Heart right ventricle (tissue), 16 donors: Measurements from ENCODE around the gene RPS6KA5. TPM values are rescaled to one million over a fixed set of nuclear protein-coding genes. Genes with fewer than 3 reads are reported as not detected.

Source experiments
- ATAC-seq, 8 donors: fragments of 200-7000 bp; cut with Tn5 transposase; one replicate each; pipeline ENCODE4 v1.9.1; 2020; ENCODE audit warnings: mild to moderate bottlenecking in 8 of 8, moderate library complexity in 8 of 8, moderate number of reproducible peaks in 1 of 8
- DNase-seq, 2 donors: peaks; one replicate each; pipeline ENCODE4 v3.0.0-alpha.2; 2020
- H3K27ac ChIP-seq, 10 donors: fragments of 200-600 bp; sonication (generic) in 2 of 10; one replicate each; pipeline versions ENCODE4 v1.5.0 to v1.8.0; 2020 to 2022; ENCODE audit warnings: mild to moderate bottlenecking in 3 of 10
- H3K27me3 ChIP-seq, 7 donors: fragments of 200-600 bp; one replicate each; pipeline ENCODE4 v1.8.0; 2021 to 2022; ENCODE audit warnings: mild to moderate bottlenecking in 2 of 7
- H3K36me3 ChIP-seq, 9 donors: fragments of 200-600 bp; sonication (generic) in 1 of 9; one replicate each; pipeline versions ENCODE4 v1.5.0 to v1.8.0; 2020 to 2022; ENCODE audit warnings: mild to moderate bottlenecking in 2 of 9
- H3K4me1 ChIP-seq, 9 donors: fragments of 200-600 bp; sonication (generic) in 1 of 9; one replicate each; pipeline versions ENCODE4 v1.5.0 to v1.8.0; 2020 to 2022; ENCODE audit warnings: mild to moderate bottlenecking in 4 of 9
- H3K4me3 ChIP-seq, 10 donors: fragments of 200-600 bp; sonication (generic) in 2 of 10; one replicate each; pipeline versions ENCODE4 v1.5.0 to v1.8.0; 2020 to 2022; ENCODE audit warnings: mild to moderate bottlenecking in 7 of 10, moderate library complexity in 2 of 10
- H3K9me3 ChIP-seq, 11 donors: fragments of 200-600 bp in 10 of 11; sonication (generic) in 2 of 11; one replicate each; pipeline versions ENCODE4 v1.5.0 to v1.8.0; 2013 to 2022; ENCODE audit warnings: mild to moderate bottlenecking in 2 of 11, control low read depth in 1 of 11, moderate library complexity in 1 of 11
- CTCF ChIP-seq, 9 donors: fragments of 200-600 bp; sonication (generic) in 2 of 9; IDR thresholded peaks; one replicate each; pipeline versions ENCODE4 v1.5.0 to v1.8.0; 2021 to 2022; ENCODE audit warnings: antibody characterized with exemption in 9 of 9, mild to moderate bottlenecking in 5 of 9, moderate library complexity in 1 of 9
- WGBS, 2 donors: extraction: QIAGEN DNeasy Blood & Tissue Kit; methylation state at CpG; one replicate each; pipeline ENCODE4 v1.1.7; 2013; ENCODE audit warnings: inconsistent platforms in 1 of 2; 5-methylcytosine and 5-hydroxymethylcytosine counted together
- intact Hi-C, 10 donors: fragments of 100-400 bp; cut with DNase I; formaldehyde crosslinking; loops; one replicate each; pipeline versions ENCODE4 v1.11.1 to v1.14.2; 2022
- polyA plus RNA-seq, 2 donors: library from polyadenylated mRNA; stranded (reverse); fragments of 200-250 nt; gene quantifications; one replicate each; pipeline ENCODE4 v1.2.3, GENCODE V29; 2013
- total RNA-seq, 10 donors: library from RNA; stranded (reverse); fragmentation: NEBNext Ultra II Directional in 3 of 10; extraction: Animal tissue kit (Norgen Biotek cat#: 25700) in 3 of 10; gene quantifications; one replicate each; pipeline versions ENCODE4 v1.2.1 to v1.2.4, GENCODE V29; 2021 to 2023
- donor health status: Arrhythmogenic right ventricular cardiomyopathy.
- donor health status: ischemic (EF 13 %, LVEDD 7.1; RV severe dilation, severe dysfunction).
- donor health status: healthy with polysubstance abuse.
- donor health status: DM: no; HTN: yes; CAD: no.
- donor health status: DM: no; HTN: no; CAD: no.
- donor health status: ischemic (EF 25% LVEDD 6.9; RV normal size, moderate dysfunction).
- donor health status: ischemic (EF 25% LVEDD 5.7; RV mildly dilated, moderate dysfunction).
- donor health status: healthy.
- donor health status: DM: yes; HTN: yes; CAD: no.
- donor health status: Ischemic cardiomyopathy.
- donor health status: ischemic (EF 35%, LVEDD 5.7; RV mildly dilated, moderate dysfunction).
- donor health status: nonischemic (EF 11% LVEDD 7.7; RV severe dilation, severe dysfunction).
- donor health status: DM: yes; HTN: yes; CAD: no.
- donor health status: PGD.
- donor health status: ischemic (EF 29% LVEDD 5.4; RV normal size, mild dysfunction).
- donor health status: nonischemic (EF 23%, LVEDD 6.1; RV moderate dilation, normal function).

Gene RPS6KA5
- total and polyA plus RNA-seq, 12 donors = 0.84 to 22.5 (median 9.2) TPM

DNA sequence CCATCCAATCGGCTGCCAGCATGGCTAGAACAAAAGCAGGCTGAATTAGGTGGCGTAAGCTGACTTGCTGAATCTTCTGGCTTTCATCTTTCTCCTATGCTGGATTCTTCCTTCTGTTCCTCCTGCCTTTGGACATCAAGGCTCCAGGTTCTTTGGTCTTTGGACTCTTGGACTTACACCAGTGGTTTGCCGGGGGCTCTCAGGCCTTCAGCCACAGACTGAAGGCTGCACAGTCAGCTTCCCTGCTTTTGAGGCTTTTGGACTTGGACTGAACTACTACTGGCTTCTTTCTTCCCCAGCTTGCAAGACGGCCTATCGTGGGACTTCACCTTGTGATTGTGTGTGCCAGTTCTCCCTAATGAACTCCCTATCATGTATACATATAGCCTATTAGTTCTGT lies 42.0 kb downstream of the RPS6KA5 start:
- Histone ChIP-seq H3K27me3 (no peaks in the 10 kb centered on the region), H3K27ac (no peak overlapping the region), H3K36me3 (no peaks in the 10 kb centered on the region), H3K4me3 (no peak overlapping the region), H3K9me3 (no peaks in the 10 kb centered on the region), H3K4me1 (peaks cover 0 to 28% (median 0%) of the 10 kb centered on the region in 9 donors)
- TF ChIP-seq CTCF (IDR thresholded peaks at IDR 0.05) = no peak
- intact Hi-C loops = no loop called here
- 96 to 98% methylated on average over 5 of the region's 5 CpGs for WGBS, 2 donors
- ATAC-seq (no peak), DNase-seq (no peak)

DNA sequence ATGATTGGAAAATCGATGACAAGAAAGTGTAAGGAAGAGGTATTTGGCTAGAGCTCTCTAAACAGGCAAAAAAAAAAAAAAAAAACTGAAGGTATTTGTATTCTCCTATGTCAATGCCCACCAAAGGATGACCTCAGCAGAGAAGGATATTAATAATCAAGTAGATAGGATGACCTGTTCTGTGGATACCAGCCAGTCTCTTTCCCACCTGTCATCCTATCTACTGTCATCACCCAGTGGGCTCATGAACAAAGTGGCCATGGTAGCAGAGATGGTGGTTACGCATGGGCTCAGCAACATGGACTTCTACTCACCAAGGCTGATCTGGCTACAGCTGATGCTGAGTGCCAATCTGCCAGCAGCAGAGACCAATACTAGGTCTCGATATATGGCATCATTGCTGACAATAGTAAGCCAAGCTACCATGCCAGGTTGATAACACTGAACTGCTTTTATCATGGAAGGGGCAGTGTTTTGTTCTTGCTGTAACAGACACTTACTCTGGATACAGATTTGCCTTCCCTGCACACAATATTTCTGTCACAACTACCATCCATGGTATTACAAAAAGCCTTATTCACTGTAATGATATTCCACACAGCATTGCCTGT lies 43.5 kb downstream of the RPS6KA5 start:
- 82 to 89% methylated on average over 3 of the region's 3 CpGs for WGBS, 2 donors

DNA sequence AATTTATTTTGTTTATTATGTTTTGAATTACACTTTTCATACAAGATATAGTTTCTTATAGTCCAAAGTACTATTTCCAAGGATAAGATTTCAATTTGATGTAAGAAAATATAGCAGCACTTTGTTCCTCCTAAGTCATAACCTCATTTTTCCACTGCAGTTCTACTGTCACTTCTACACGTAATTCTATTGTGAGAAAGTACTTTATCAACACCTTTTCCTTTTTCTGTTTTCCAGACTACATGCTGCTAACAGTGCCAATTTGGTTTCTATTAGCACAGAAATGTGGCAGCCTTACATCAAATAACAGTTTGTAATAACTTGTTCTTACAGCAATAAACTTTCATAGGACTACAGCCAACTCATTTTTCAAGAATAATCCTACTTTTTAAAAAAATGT lies 45.0 kb downstream of the RPS6KA5 start:
- Histone ChIP-seq H3K4me1 (peaks cover 0 to 34% (median 0%) of the 10 kb centered on the region in 9 donors), H3K36me3 (no peaks in the 10 kb centered on the region), H3K27ac (no peak overlapping the region), H3K27me3 (no peaks in the 10 kb centered on the region), H3K9me3 (no peaks in the 10 kb centered on the region), H3K4me3 (no peak overlapping the region)
- DNase-seq = no peak
- WGBS, 2 donors = 16 to 36% methylated on average over 1 of the region's 1 CpG
- no peak for TF ChIP-seq CTCF (IDR thresholded peaks at IDR 0.05)
- no peak for ATAC-seq
- intact Hi-C loops = no loop called here

More for the DNA sequence above, 43.5 kb downstream of the RPS6KA5 start:
- TF ChIP-seq CTCF (IDR thresholded peaks at IDR 0.05) = no peak
- Histone ChIP-seq H3K4me3 (no peak overlapping the region), H3K27ac (no peak overlapping the region), H3K27me3 (no peaks in the 10 kb centered on the region), H3K4me1 (peaks cover 0 to 26% (median 0%) of the 10 kb centered on the region in 9 donors), H3K9me3 (no peaks in the 10 kb centered on the region), H3K36me3 (no peaks in the 10 kb centered on the region)
- DNase-seq = no peak
- ATAC-seq = peak in 2 of 8 donors; percentile 25 to 29
- intact Hi-C loops = no loop called here

- Histone ChIP-seq H3K36me3 (no peaks in the 10 kb centered on the region), H3K27me3 (no peaks in the 10 kb centered on the region), H3K4me1 (peaks cover 0 to 59% (median 0%) of the 10 kb centered on the region in 9 donors), H3K9me3 (no peaks in the 10 kb centered on the region), H3K4me3 (no peak overlapping the region), H3K27ac (no peak overlapping the region)
- DNase-seq = no peak
- TF ChIP-seq CTCF (IDR thresholded peaks at IDR 0.05) = no peak
- 79 to 96% methylated on average over 2 of the region's 2 CpGs for WGBS, 2 donors
- no peak for ATAC-seq
- intact Hi-C loops = no loop called here
Observed at GRCh38 chr14:91012045-91012444, 48.4 kb downstream of the RPS6KA5 start.
